ENCODE data around the gene SLC1A7.

SLC1A7 gene

DNA sequence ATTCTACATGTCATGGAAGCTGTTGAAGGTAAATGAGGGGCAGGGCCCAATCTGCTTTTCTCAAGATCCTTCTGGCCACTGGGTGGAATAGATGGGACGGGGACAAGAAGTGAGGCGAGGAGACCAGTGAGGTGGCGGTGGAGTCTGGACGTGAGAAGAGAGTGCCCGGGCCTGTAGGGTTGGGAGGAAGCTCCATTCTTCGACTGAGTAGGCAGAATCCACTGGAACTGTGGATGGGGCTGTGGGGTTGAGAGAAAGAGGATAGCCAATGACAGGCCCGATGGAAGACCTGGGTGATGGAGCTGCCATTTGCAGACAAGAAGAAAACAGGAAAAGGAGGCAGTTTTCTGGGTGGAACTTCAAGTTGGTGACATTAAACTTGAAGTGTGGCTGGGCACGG, 10.3 kb downstream of the SLC1A7 start:
- CTCF ChIA-PET = interaction anchor here (1.3 to 1.4 kb wide), 2 partner anchors 11 to 21 kb away, joined by 3 read pairs; no protein-coding TSS in a partner anchor
- POLR2A ChIA-PET = no interaction called here
- TF ChIP-seq, protein P1, sequence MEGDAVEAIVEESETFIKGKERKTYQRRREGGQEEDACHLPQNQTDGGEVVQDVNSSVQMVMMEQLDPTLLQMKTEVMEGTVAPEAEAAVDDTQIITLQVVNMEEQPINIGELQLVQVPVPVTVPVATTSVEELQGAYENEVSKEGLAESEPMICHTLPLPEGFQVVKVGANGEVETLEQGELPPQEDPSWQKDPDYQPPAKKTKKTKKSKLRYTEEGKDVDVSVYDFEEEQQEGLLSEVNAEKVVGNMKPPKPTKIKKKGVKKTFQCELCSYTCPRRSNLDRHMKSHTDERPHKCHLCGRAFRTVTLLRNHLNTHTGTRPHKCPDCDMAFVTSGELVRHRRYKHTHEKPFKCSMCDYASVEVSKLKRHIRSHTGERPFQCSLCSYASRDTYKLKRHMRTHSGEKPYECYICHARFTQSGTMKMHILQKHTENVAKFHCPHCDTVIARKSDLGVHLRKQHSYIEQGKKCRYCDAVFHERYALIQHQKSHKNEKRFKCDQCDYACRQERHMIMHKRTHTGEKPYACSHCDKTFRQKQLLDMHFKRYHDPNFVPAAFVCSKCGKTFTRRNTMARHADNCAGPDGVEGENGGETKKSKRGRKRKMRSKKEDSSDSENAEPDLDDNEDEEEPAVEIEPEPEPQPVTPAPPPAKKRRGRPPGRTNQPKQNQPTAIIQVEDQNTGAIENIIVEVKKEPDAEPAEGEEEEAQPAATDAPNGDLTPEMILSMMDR (IDR thresholded peaks at IDR 0.05; ENCODE audit: control extremely low read depth, extremely low read depth, low read depth, missing control alignments) = no peak
- DNase-seq (ENCODE audit: extremely low spot score) = no peak

DNA sequence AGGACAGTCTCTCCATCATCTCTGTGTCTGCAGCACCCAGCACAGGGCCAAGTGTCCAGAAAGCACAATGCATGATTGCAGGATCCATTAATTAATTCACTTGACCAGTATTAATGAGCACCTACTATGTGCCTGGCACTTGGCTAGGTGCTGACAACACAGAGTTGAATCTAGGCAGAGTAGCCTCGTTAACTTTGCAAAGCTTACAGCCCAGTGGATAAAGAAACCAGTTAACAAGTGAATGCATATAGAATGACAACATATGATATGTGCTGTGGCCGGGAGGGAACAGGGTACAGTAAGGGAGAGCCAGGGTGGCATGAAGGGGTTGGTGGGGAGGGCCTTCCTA, 10.9 kb downstream of the SLC1A7 start:
- ChIA-PET CTCF (interaction anchor here (1.3 to 1.4 kb wide), 2 partner anchors 12 to 21 kb away, joined by 3 read pairs; no protein-coding TSS in a partner anchor), POLR2A (no interaction called here)
- TF ChIP-seq, protein P1 (IDR thresholded peaks at IDR 0.05; ENCODE audit: control extremely low read depth, extremely low read depth, low read depth, missing control alignments) = no peak
- no peak for DNase-seq (ENCODE audit: extremely low spot score)

DNA sequence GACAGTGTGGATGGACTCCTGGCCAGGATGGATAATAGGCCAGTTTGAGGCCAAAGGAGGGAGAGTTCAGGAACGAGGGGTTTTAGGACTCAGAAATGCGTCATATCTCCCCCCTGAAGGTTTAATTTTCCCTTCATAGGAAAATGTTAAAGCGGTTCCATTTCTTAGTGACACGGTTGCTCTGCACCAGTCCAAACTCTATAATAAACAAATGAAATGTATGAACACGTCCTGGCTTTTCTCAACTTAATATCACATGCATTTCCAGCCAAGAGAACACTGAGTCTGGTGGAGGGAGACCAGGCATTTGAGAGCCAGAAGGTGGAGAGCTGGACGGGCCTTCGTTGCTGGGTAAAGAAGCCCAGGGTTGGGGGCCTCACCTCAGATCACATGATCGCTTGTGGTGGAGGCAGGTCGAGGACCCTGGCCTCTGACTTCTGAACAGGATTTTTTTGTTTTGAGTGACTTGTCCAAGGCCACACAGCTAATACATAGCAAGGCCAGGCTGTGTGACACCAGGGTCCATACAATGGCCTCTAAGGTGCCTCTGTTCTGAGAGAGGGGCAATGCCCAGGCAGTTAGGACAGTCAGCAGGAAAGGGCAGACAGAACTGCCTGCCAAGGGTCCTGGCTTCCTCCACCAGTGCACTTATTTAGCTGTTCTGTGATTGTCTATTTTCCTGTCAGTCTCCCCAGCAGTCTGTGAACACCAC, 11.4 kb downstream of the SLC1A7 start:
- TF ChIP-seq, protein P1 (IDR thresholded peaks at IDR 0.05; ENCODE audit: control extremely low read depth, extremely low read depth, low read depth, missing control alignments) = no peak
- POLR2A ChIA-PET = no interaction called here
- CTCF ChIA-PET = interaction anchor here (1.4 kb wide), 1 partner anchor 22 kb away, joined by 3 read pairs; no protein-coding TSS in a partner anchor
- no peak for DNase-seq (ENCODE audit: extremely low spot score)

DNA sequence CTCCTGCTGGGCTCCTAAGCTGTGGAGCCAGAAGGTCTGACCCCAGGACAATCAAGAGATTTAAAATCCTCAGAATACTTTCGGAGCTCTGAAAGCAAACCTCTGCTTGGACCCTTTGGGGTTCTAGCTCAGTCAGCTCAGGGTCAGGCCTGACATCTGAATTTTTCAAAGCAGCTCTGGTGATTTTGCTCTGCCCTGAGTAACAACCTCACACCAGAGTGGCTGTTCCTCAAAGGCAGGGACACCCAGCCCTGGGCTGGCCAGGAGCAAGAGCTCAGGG, 11.9 kb downstream of the SLC1A7 start:
- TF ChIP-seq, protein P1 (IDR thresholded peaks at IDR 0.05; ENCODE audit: control extremely low read depth, extremely low read depth, low read depth, missing control alignments) = no peak
- POLR2A ChIA-PET = no interaction called here
- no peak for DNase-seq (ENCODE audit: extremely low spot score)
- CTCF ChIA-PET = interaction anchor here (1.9 kb wide), 1 partner anchor 7 kb away, joined by 6 read pairs; no protein-coding TSS in a partner anchor

DNA sequence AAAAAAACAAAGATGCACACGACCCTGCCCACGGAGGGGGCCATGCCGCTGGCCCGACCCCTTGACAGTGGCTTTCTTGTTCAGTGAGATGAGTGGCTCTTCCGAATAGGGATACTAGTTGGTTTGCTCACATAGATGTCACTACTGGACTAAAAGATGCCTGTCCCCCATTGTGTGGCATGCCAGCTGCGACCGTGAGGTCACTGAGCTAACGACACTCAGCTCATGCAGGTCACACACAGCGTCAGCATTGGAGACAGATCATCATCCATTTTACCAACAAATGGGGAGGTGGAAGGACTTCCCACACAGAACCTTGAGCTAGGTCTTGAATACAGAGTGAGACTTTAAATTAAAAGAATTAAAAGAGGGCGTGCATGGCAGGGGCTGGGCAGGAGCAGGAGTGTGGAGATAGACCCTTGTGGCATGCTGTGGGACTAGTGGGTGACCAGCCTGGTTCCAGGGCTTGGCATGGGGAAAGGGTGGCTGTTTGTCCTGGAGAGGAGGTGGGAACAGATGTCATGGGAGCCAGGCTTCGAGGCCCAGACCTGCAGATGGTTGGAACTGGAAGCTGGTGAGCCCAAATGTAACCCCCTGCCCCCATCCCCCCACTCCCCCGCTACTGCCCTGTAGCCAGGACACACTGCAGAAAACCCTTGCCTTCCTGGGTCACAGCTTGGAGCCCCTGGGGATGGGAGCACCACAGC, 12.4 kb downstream of the SLC1A7 start:
- ChIA-PET CTCF (interaction anchor here (1.9 kb wide), 1 partner anchor 8 kb away, joined by 6 read pairs; no protein-coding TSS in a partner anchor), POLR2A (no interaction called here)
- no peak for DNase-seq (ENCODE audit: extremely low spot score)
- TF ChIP-seq, protein P1 (IDR thresholded peaks at IDR 0.05; ENCODE audit: control extremely low read depth, extremely low read depth, low read depth, missing control alignments) = no peak

DNA sequence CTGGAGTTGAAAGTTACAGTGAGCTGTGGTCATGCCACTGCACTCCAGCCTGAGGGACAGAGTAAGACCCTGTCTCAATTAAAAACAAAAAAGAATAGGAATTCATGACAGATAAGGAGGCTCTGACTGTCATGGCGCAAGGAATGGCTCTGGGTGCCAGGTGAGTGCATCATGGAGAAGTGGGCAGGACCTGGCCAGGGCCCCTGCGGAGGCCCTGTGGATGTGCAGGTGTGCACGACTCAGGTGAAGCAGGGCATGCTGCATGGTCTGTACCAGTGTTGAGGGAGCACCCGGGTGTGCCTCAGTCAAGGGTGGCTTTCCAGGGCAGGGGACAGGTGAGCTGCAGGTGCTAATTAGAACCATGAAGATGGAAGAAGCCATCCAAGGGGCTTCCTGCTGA, 14.0 kb downstream of the SLC1A7 start:
- POLR2A ChIA-PET = no interaction called here
- CTCF ChIA-PET = no interaction called here
- TF ChIP-seq, protein P1 (IDR thresholded peaks at IDR 0.05; ENCODE audit: control extremely low read depth, extremely low read depth, low read depth, missing control alignments) = no peak
- no peak for DNase-seq (ENCODE audit: extremely low spot score)
